SK-N-SH treated with all-trans-retinoic acid at 6 μM for 48 hours (cell line): ENCODE data around the gene SH3PXD2A.

Experiments
- ARNTL ChIP-seq: fragments of 450-650 bp; formaldehyde crosslinking; IDR thresholded peaks from 2 replicates; pipeline ENCODE4 v1.5.0; 2020; ENCODE audit warnings: low read depth, mild to moderate bottlenecking, moderate library complexity, borderline replicate concordance
- RARB ChIP-seq: fragments of 250-450 bp; sonication (Bioruptor Pico); IDR thresholded peaks from 2 replicates; pipeline ENCODE4 v1.8.0; 2021; ENCODE audit warnings: mild to moderate bottlenecking, moderate library complexity
- SNAI2 ChIP-seq: fragments of 250-450 bp; sonication (Bioruptor Pico); IDR thresholded peaks from 2 replicates; pipeline ENCODE4 v1.5.0; 2020; ENCODE audit warnings: mild to moderate bottlenecking, moderate library complexity
- TCF4 ChIP-seq: fragments of 250-450 bp; sonication (Bioruptor Pico); IDR thresholded peaks from 2 replicates; pipeline ENCODE4 v1.8.0; 2021; ENCODE audit warnings: mild to moderate bottlenecking, moderate library complexity, borderline replicate concordance
- ZC3H10 ChIP-seq: fragments of 250-450 bp; sonication (Bioruptor Pico); IDR thresholded peaks from 2 replicates; pipeline ENCODE4 v1.5.1; 2021; ENCODE audit warnings: mild to moderate bottlenecking, moderate library complexity
- ZFP3 ChIP-seq: fragments of 250-450 bp; sonication (Bioruptor Pico); IDR thresholded peaks from 2 replicates; pipeline ENCODE4 v1.5.0; 2020; ENCODE audit warnings: mild to moderate bottlenecking, moderate library complexity
- ZFP30 ChIP-seq: fragments of 450-650 bp; formaldehyde crosslinking; IDR thresholded peaks from 2 replicates; pipeline ENCODE4 v1.5.0; 2022; ENCODE audit warnings: mild to moderate bottlenecking, moderate library complexity
- ZNF565 ChIP-seq: fragments of 450-650 bp; formaldehyde crosslinking; conservative IDR thresholded peaks from 2 replicates; pipeline ENCODE4 v1.5.0; 2020; ENCODE audit warnings: low read depth, mild to moderate bottlenecking, moderate library complexity
- ZNF8 ChIP-seq: fragments of 450-650 bp; formaldehyde crosslinking; IDR thresholded peaks from 2 replicates; pipeline ENCODE4 v1.5.0; 2020; ENCODE audit warnings: mild to moderate bottlenecking, moderate library complexity
- TF ChIP-seq, protein P1 (sequence below): fragments of 250-450 bp; sonication (Bioruptor Pico); IDR thresholded peaks from 2 replicates; pipeline ENCODE4 v1.5.1; 2021; ENCODE audit warnings: mild to moderate bottlenecking, moderate library complexity
- TF ChIP-seq, protein P2 (sequence below): fragments of 250-450 bp; sonication (Bioruptor Pico); IDR thresholded peaks from 2 replicates; pipeline ENCODE4 v1.8.0; 2020; ENCODE audit warnings: mild to moderate bottlenecking, moderate library complexity, borderline replicate concordance
- TF ChIP-seq, protein P3 (sequence below): fragments of 250-450 bp; sonication (Bioruptor Pico); IDR thresholded peaks from 2 replicates; pipeline ENCODE4 v1.8.0; 2021; ENCODE audit warnings: low read depth, mild to moderate bottlenecking, moderate library complexity, borderline replicate concordance

DNA sequence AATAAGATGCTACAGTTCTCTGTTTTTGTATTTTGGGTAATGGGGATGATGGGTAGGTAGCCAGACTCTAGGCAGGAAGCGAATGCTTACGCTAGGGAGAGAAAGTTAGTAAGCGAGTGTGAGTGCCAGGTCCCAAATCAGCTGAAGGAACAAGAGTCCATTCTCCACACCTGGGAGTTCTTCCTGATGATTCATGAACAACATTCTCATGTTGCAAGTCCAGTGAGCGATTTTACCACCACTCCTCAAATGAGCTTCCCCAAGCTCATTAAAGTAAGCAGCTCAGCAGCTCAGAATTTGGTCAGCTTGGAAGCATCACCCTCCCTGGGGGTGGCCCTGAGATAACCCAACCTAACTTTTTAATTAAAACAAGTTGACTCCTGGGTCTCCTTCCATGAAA lies 27.3 kb downstream of the SH3PXD2A start:
- TF ChIP-seq ZNF565 = no peak
- no peak for TF ChIP-seq ZFP30 (CRISPR knock-in tag)
- TF ChIP-seq, protein P1, sequence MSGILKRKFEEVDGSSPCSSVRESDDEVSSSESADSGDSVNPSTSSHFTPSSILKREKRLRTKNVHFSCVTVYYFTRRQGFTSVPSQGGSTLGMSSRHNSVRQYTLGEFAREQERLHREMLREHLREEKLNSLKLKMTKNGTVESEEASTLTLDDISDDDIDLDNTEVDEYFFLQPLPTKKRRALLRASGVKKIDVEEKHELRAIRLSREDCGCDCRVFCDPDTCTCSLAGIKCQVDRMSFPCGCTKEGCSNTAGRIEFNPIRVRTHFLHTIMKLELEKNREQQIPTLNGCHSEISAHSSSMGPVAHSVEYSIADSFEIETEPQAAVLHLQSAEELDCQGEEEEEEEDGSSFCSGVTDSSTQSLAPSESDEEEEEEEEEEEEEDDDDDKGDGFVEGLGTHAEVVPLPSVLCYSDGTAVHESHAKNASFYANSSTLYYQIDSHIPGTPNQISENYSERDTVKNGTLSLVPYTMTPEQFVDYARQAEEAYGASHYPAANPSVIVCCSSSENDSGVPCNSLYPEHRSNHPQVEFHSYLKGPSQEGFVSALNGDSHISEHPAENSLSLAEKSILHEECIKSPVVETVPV (CRISPR knock-in tag) = no peak
- no peak for TF ChIP-seq SNAI2
- TF ChIP-seq, protein P2, sequence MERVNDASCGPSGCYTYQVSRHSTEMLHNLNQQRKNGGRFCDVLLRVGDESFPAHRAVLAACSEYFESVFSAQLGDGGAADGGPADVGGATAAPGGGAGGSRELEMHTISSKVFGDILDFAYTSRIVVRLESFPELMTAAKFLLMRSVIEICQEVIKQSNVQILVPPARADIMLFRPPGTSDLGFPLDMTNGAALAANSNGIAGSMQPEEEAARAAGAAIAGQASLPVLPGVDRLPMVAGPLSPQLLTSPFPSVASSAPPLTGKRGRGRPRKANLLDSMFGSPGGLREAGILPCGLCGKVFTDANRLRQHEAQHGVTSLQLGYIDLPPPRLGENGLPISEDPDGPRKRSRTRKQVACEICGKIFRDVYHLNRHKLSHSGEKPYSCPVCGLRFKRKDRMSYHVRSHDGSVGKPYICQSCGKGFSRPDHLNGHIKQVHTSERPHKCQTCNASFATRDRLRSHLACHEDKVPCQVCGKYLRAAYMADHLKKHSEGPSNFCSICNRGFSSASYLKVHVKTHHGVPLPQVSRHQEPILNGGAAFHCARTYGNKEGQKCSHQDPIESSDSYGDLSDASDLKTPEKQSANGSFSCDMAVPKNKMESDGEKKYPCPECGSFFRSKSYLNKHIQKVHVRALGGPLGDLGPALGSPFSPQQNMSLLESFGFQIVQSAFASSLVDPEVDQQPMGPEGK = no peak
- no peak for TF ChIP-seq ZFP3 (CRISPR knock-in tag)
- no peak for TF ChIP-seq RARB (CRISPR knock-in tag)
- TF ChIP-seq ZNF8 (CRISPR knock-in tag) = no peak
- TF ChIP-seq, protein P3, sequence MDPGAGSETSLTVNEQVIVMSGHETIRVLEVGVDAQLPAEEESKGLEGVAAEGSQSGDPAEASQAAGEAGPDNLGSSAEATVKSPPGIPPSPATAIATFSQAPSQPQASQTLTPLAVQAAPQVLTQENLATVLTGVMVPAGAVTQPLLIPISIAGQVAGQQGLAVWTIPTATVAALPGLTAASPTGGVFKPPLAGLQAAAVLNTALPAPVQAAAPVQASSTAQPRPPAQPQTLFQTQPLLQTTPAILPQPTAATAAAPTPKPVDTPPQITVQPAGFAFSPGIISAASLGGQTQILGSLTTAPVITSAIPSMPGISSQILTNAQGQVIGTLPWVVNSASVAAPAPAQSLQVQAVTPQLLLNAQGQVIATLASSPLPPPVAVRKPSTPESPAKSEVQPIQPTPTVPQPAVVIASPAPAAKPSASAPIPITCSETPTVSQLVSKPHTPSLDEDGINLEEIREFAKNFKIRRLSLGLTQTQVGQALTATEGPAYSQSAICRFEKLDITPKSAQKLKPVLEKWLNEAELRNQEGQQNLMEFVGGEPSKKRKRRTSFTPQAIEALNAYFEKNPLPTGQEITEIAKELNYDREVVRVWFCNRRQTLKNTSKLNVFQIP (CRISPR knock-in tag) = no peak
- no peak for TF ChIP-seq TCF4 (CRISPR knock-in tag)
- TF ChIP-seq ZC3H10 (CRISPR knock-in tag) = no peak
- no peak for TF ChIP-seq ARNTL (CRISPR knock-in tag)
